Measurements from ENCODE around the gene NOS1AP. TPM values are rescaled to one million over a fixed set of nuclear protein-coding genes. Genes with fewer than 3 reads are reported as not detected.
A peak's percentile ranks its signal among the peaks of the same experiment; 100 is the strongest.

The NOS1AP gene
- total and polyA plus RNA-seq, 2 experiments from 2014 or later = 5.8 to 6.6 TPM

DNA sequence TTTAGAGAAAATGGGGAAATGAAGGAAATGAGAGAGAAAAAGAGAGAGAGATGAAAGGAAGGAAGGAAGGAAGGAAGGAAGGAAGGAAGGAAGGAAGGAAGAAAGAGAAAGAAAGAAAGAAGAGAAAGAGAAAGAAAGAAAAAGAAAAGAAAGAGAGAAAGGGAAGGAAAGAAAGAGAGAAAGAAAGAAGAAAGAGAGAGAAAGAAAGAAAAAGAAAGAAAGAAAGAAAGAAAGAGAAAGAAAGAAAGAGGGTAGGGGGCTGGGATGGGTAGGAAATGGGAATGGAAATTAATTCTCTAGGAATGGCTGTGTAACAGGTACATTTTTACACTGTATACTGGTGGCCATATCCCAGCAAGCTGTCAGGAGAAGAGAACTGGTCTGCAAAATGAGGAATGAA, 346.7 kb downstream of the NOS1AP start:
- no peak for DNase-seq (ENCODE audit: low spot score)
- Histone ChIP-seq H3K4me1 (ENCODE audit: insufficient read depth) (no peaks in the 10 kb centered on the region), H4K20me1 (replicated peaks; ENCODE audit: insufficient read depth) (no peaks in the 10 kb centered on the region), H3F3A (replicated peaks; ENCODE audit: low read depth) (no peaks in the 10 kb centered on the region), H2AFZ (no peak overlapping the region), H3K9me2 (ENCODE audit: insufficient read depth) (peaks cover 14% of the 10 kb centered on the region; the same call in 1 of the 2 replicates), H3K27me3 (ENCODE audit: insufficient read depth) (no peaks in the 10 kb centered on the region), H3K79me2 (replicated peaks; ENCODE audit: insufficient read depth) (no peaks in the 10 kb centered on the region), H3K27ac (ENCODE audit: low read depth) (no peak overlapping the region), H3K36me3 (ENCODE audit: insufficient read depth) (0 out of 2 replicates have a peak, but pooled peaks cover 3% of the 10 kb centered on the region), H3K4me3 (no peak overlapping the region), H3K4me2 (no peak overlapping the region)
- TF ChIP-seq EZH2 (IDR thresholded peaks at IDR 0.05; ENCODE audit: low read depth, unreplicated experiment) (no peak), STAT1 (IDR thresholded peaks at IDR 0.05; ENCODE audit: unreplicated experiment) (no peak), NANOG (IDR thresholded peaks at IDR 0.05; ENCODE audit: borderline replicate concordance) (no peak), EZH2phosphoT487 (IDR thresholded peaks at IDR 0.05; ENCODE audit: unreplicated experiment) (no peak), ZNF114 (CRISPR knock-in tag; IDR thresholded peaks at IDR 0.05) (no peak)
- Mint-ChIP-seq H3K36me3 (ENCODE audit: low read depth) (no peaks in the 10 kb centered on the region), H3K27ac (no peak overlapping the region), H3K9me3 (peaks cover 7% of the 10 kb centered on the region; the same call in 1 of the 3 replicates), H3K4me3 (no peak overlapping the region), H3K4me1 (peaks cover 3% of the 10 kb centered on the region; the same call in 1 of the 3 replicates), H3K27me3 (ENCODE audit: insufficient read depth, low read depth, poor library complexity) (peaks cover 3% of the 10 kb centered on the region)
- ATAC-seq = no peak

GRCh38 chr1:162416909-162417308, 347.4 kb downstream of the NOS1AP start:
- Histone ChIP-seq H3K9me2 (ENCODE audit: insufficient read depth) (peaks cover 13% of the 10 kb centered on the region; the same call in 1 of the 2 replicates), H3K27ac (ENCODE audit: low read depth) (no peak overlapping the region), H3K27me3 (ENCODE audit: insufficient read depth) (no peaks in the 10 kb centered on the region), H3K79me2 (replicated peaks; ENCODE audit: insufficient read depth) (no peaks in the 10 kb centered on the region), H3K36me3 (ENCODE audit: insufficient read depth) (0 out of 2 replicates have a peak, but pooled peaks cover 3% of the 10 kb centered on the region), H4K20me1 (replicated peaks; ENCODE audit: insufficient read depth) (no peaks in the 10 kb centered on the region), H2AFZ (0 out of 2 replicates have a peak overlapping the region, but pooled peaks have one; percentile 14), H3F3A (replicated peaks; ENCODE audit: low read depth) (no peaks in the 10 kb centered on the region), H3K4me2 (no peak overlapping the region), H3K4me1 (ENCODE audit: insufficient read depth) (no peaks in the 10 kb centered on the region), H3K4me3 (no peak overlapping the region)
- no peaks in the 10 kb centered on the region for H3K36me3 Mint-ChIP-seq (ENCODE audit: low read depth)
- DNase-seq (ENCODE audit: low spot score) (no peak), ATAC-seq (no peak)
- H3K4me3 Mint-ChIP-seq = no peak overlapping the region
- H3K27me3 Mint-ChIP-seq (ENCODE audit: insufficient read depth, low read depth, poor library complexity) = peaks cover 3% of the 10 kb centered on the region
- H3K27ac Mint-ChIP-seq = no peak overlapping the region
- H3K4me1 Mint-ChIP-seq = peaks cover 3% of the 10 kb centered on the region; the same call in 1 of the 3 replicates
- H3K9me3 Mint-ChIP-seq = peaks cover 7% of the 10 kb centered on the region; the same call in 1 of the 3 replicates
- no peak for TF ChIP-seq EZH2phosphoT487 (IDR thresholded peaks at IDR 0.05; ENCODE audit: unreplicated experiment)
- TF ChIP-seq POLR2AphosphoS5 (IDR thresholded peaks at IDR 0.05; ENCODE audit: low read depth) = no peak
- TF ChIP-seq, protein P1, sequence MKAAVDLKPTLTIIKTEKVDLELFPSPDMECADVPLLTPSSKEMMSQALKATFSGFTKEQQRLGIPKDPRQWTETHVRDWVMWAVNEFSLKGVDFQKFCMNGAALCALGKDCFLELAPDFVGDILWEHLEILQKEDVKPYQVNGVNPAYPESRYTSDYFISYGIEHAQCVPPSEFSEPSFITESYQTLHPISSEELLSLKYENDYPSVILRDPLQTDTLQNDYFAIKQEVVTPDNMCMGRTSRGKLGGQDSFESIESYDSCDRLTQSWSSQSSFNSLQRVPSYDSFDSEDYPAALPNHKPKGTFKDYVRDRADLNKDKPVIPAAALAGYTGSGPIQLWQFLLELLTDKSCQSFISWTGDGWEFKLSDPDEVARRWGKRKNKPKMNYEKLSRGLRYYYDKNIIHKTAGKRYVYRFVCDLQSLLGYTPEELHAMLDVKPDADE (IDR thresholded peaks at IDR 0.05) = no peak
- no peak for TF ChIP-seq EZH2 (IDR thresholded peaks at IDR 0.05; ENCODE audit: low read depth, unreplicated experiment)
- TF ChIP-seq, protein P2, sequence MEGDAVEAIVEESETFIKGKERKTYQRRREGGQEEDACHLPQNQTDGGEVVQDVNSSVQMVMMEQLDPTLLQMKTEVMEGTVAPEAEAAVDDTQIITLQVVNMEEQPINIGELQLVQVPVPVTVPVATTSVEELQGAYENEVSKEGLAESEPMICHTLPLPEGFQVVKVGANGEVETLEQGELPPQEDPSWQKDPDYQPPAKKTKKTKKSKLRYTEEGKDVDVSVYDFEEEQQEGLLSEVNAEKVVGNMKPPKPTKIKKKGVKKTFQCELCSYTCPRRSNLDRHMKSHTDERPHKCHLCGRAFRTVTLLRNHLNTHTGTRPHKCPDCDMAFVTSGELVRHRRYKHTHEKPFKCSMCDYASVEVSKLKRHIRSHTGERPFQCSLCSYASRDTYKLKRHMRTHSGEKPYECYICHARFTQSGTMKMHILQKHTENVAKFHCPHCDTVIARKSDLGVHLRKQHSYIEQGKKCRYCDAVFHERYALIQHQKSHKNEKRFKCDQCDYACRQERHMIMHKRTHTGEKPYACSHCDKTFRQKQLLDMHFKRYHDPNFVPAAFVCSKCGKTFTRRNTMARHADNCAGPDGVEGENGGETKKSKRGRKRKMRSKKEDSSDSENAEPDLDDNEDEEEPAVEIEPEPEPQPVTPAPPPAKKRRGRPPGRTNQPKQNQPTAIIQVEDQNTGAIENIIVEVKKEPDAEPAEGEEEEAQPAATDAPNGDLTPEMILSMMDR (conservative IDR thresholded peaks at IDR 0.05; ENCODE audit: low read depth in 2 of 2) = no peak
- TF ChIP-seq ZNF331 (CRISPR knock-in tag; IDR thresholded peaks at IDR 0.05; ENCODE audit: low read depth) = no peak
- TF ChIP-seq REST (IDR thresholded peaks at IDR 0.05; ENCODE audit: unreplicated experiment) = no peak
- TF ChIP-seq CREB1 (CRISPR knock-in tag; IDR thresholded peaks at IDR 0.05; ENCODE audit: low read depth) = no peak
- TF ChIP-seq JUNB (IDR thresholded peaks at IDR 0.05; ENCODE audit: unreplicated experiment) = no peak
